CD4-positive, alpha-beta T cell treated with Interleukin-4 for 1 hour (primary cell): ENCODE data around the gene ATP1A1.

Experiments
- DNase-seq, 2 donors: peaks; one replicate each; pipeline ENCODE4 v3.0.0-alpha.2; 2020 to 2022

Gene ATP1A1

GRCh38 chr1:116392717-116393404, 19.8 kb downstream of the ATP1A1 start:
- no peak for DNase-seq

- DNase-seq = no peak
Observed at GRCh38 chr1:116393792-116394191, 20.7 kb downstream of the ATP1A1 start.

- no peak for DNase-seq
Observed at GRCh38 chr1:116394270-116394669, 21.2 kb downstream of the ATP1A1 start.

GRCh38 chr1:116396769-116397168, 23.7 kb downstream of the ATP1A1 start:
- DNase-seq = no peak

GRCh38 chr1:116397728-116398127, 24.7 kb downstream of the ATP1A1 start:
- DNase-seq = no peak

- no peak for DNase-seq
Observed at GRCh38 chr1:116400780-116401179, 27.7 kb downstream of the ATP1A1 start.

GRCh38 chr1:116401646-116402176, 28.7 kb downstream of the ATP1A1 start:
- no peak for DNase-seq

- DNase-seq = no peak
Observed at GRCh38 chr1:116402333-116402732, 29.3 kb downstream of the ATP1A1 start.

GRCh38 chr1:116403496-116404136, 30.6 kb downstream of the ATP1A1 start:
- DNase-seq = no peak

GRCh38 chr1:116404699-116405098, 31.7 kb downstream of the ATP1A1 start:
- no peak for DNase-seq

- DNase-seq = no peak
Observed at GRCh38 chr1:116405241-116406135, 32.4 kb downstream of the ATP1A1 start.

- no peak for DNase-seq
Observed at GRCh38 chr1:116407033-116407432, 34.0 kb downstream of the ATP1A1 start.

- DNase-seq = no peak
Observed at GRCh38 chr1:116408193-116408592, 35.1 kb downstream of the ATP1A1 start.

- DNase-seq = no peak
Observed at GRCh38 chr1:116408803-116409720, 36.0 kb downstream of the ATP1A1 start.

- no peak for DNase-seq
Observed at GRCh38 chr1:116409751-116410191, 36.7 kb downstream of the ATP1A1 start.

- DNase-seq = no peak
Observed at GRCh38 chr1:116411784-116412479, 38.9 kb downstream of the ATP1A1 start.

GRCh38 chr1:116412480-116412798, 39.4 kb downstream of the ATP1A1 start:
- no peak for DNase-seq

- DNase-seq = no peak
Observed at GRCh38 chr1:116412898-116413297, 39.9 kb downstream of the ATP1A1 start.

GRCh38 chr1:116413414-116413813, 40.4 kb downstream of the ATP1A1 start:
- no peak for DNase-seq

- no peak for DNase-seq
Observed at GRCh38 chr1:116414364-116414763, 41.3 kb downstream of the ATP1A1 start.

- DNase-seq = no peak
Observed at GRCh38 chr1:116415200-116415698, 42.2 kb downstream of the ATP1A1 start.
